PC-3 (cell line): ENCODE measurements around the gene BANK1. TPM values are rescaled to one million over a fixed set of nuclear protein-coding genes. Genes with fewer than 3 reads are reported as not detected.

ENCODE experiments used
- ATAC-seq: fragments of 200-7000 bp; cut with Tn5 transposase; 2 replicates; pipeline ENCODE4 v1.9.1; 2020; ENCODE audit warnings: mild to moderate bottlenecking, moderate library complexity
- BruUV-seq: library from RNA; stranded (reverse); fragments of 400-500 nt; replicated peaks from 2 replicates; lab custom pipeline; 2021; lab: Mats Ljungman, UMichigan
- CTCF ChIA-PET: fragments of 300-600 bp; sonication (Branson Sonifier 250); formaldehyde crosslinking; loops from one replicate; lab custom pipeline; 2022; ENCODE audit warnings: antibody characterized with exemption; lab: Charles Lee
- POLR2A ChIA-PET: fragments of 300-600 bp; sonication (Branson Sonifier 250); formaldehyde crosslinking; loops from one replicate; lab custom pipeline; 2022; ENCODE audit warnings: antibody characterized with exemption; ENCODE audit not compliant: unreplicated experiment; lab: Charles Lee
- DNase-seq: peaks from one replicate; pipeline ENCODE4 v3.0.0-alpha.2; 2015
- H2AFZ ChIP-seq: fragments of 300-600 bp; sonication (generic); 2 replicates; pipeline ENCODE4 v1.6.0; 2016; ENCODE audit warnings: antibody characterized with exemption, low read length
- H3F3A ChIP-seq: fragments of 300-600 bp; sonication (generic); one replicate; pipeline ENCODE4 v1.6.0; 2017; ENCODE audit warnings: antibody characterized with exemption, low read length, control low read depth, mild to moderate bottlenecking; ENCODE audit not compliant: unreplicated experiment
- H3K27ac ChIP-seq: fragments of 300-600 bp; sonication (generic); 2 replicates; pipeline ENCODE4 v1.5.1; 2016; ENCODE audit warnings: mild to moderate bottlenecking, low read length
- H3K27me3 ChIP-seq: fragments of 300-600 bp; sonication (generic); 2 replicates; pipeline ENCODE4 v1.6.1; 2016; ENCODE audit warnings: low read length, mixed read lengths
- H3K36me3 ChIP-seq: fragments of 300-600 bp; sonication (generic); 2 replicates; pipeline ENCODE4 v1.6.1; 2016; ENCODE audit warnings: low read depth, mixed run types, low read length, mixed read lengths
- H3K4me1 ChIP-seq: fragments of 300-600 bp; sonication (generic); 2 replicates; pipeline ENCODE4 v1.5.1; 2016; ENCODE audit warnings: low read length; ENCODE audit not compliant: insufficient read depth
- H3K4me2 ChIP-seq: fragments of 300-600 bp; sonication (generic); 2 replicates; pipeline ENCODE4 v1.6.0; 2016; ENCODE audit warnings: low read length
- H3K4me3 ChIP-seq: fragments of 300-600 bp; sonication (generic); 2 replicates; pipeline ENCODE4 v1.5.1; 2016; ENCODE audit warnings: mild to moderate bottlenecking, low read length, mixed read lengths
- H3K79me2 ChIP-seq: fragments of 300-600 bp; sonication (generic); 2 replicates; pipeline ENCODE4 v1.6.1; 2017; ENCODE audit warnings: low read length, mixed read lengths
- H3K9ac ChIP-seq: fragments of 300-600 bp; sonication (generic); 2 replicates; pipeline ENCODE4 v1.6.0; 2016; ENCODE audit warnings: mild to moderate bottlenecking, low read length
- H3K9me2 ChIP-seq: fragments of 300-600 bp; sonication (generic); replicated peaks from 2 replicates; pipeline ENCODE4 v1.6.1; 2016; ENCODE audit warnings: mixed run types, low read length, mixed read lengths
- H3K9me3 ChIP-seq: fragments of 300-600 bp; sonication (generic); 2 replicates; pipeline ENCODE4 v1.6.1; 2016; ENCODE audit warnings: low read length, mixed read lengths
- H4K20me1 ChIP-seq: fragments of 300-600 bp; sonication (generic); 2 replicates; pipeline ENCODE4 v1.6.1; 2016; ENCODE audit warnings: low read length, mixed read lengths
- EZH2 ChIP-seq: fragments of 300-600 bp; sonication (generic); IDR thresholded peaks from one replicate; pipeline ENCODE4 v1.6.1; 2017; ENCODE audit warnings: antibody characterized with exemption, mild to moderate bottlenecking, low read length; ENCODE audit not compliant: unreplicated experiment
- EZH2phosphoT487 ChIP-seq: fragments of 300-600 bp; sonication (generic); IDR thresholded peaks from 2 replicates; pipeline ENCODE4 v1.6.1; 2018; ENCODE audit warnings: mild to moderate bottlenecking, antibody characterized with exemption, low read length, borderline replicate concordance
- intact Hi-C: fragments of 100-400 bp; cut with micrococcal nuclease; formaldehyde crosslinking; loops from 2 replicates; pipeline ENCODE4 v1.9.0; 2023
- total RNA-seq: library from RNA; depleted of rRNA; stranded (reverse); fragments of >200 nt; gene quantifications from 2 replicates; pipeline ENCODE4 v1.2.3, GENCODE V29; 2014
- TF ChIP-seq, protein P1 (sequence below): fragments of 300-600 bp; sonication (generic); conservative IDR thresholded peaks from 2 replicates; pipeline ENCODE4 v1.5.1; 2017; ENCODE audit warnings: antibody characterized with exemption, low read depth, mild to moderate bottlenecking, low read length

The BANK1 gene
- total RNA-seq, 1 experiment from 2014 or later, result 1.5 TPM

DNA sequence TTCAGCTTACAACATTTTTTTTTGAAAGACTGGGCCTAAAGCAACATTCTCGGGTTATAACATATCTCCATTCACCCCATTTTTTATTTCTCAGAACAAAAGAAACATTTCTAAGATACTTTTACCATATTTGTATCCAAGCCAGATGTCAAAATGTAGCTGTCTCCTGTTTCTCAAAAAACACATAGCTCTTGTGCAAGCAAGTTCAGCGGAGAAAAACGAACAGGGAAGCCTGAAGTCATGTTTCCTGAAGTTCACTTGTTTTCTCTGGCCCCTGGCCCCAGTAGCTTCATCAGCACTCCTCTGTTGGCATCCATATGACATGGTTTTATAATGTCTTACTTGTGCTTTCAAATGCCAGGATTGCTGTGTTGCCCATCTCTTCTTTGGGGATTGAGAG, 218.2 kb downstream of the BANK1 start:
- no TSS peak for BruUV-seq
- no peaks in the 10 kb centered on the region for H3K9me3 ChIP-seq
- H3K27ac ChIP-seq, result no peak overlapping the region
- ATAC-seq (no peak), DNase-seq (no peak)
- TF ChIP-seq EZH2phosphoT487 (no peak), EZH2 (no peak)
- TF ChIP-seq, protein P1, sequence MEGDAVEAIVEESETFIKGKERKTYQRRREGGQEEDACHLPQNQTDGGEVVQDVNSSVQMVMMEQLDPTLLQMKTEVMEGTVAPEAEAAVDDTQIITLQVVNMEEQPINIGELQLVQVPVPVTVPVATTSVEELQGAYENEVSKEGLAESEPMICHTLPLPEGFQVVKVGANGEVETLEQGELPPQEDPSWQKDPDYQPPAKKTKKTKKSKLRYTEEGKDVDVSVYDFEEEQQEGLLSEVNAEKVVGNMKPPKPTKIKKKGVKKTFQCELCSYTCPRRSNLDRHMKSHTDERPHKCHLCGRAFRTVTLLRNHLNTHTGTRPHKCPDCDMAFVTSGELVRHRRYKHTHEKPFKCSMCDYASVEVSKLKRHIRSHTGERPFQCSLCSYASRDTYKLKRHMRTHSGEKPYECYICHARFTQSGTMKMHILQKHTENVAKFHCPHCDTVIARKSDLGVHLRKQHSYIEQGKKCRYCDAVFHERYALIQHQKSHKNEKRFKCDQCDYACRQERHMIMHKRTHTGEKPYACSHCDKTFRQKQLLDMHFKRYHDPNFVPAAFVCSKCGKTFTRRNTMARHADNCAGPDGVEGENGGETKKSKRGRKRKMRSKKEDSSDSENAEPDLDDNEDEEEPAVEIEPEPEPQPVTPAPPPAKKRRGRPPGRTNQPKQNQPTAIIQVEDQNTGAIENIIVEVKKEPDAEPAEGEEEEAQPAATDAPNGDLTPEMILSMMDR, result no peak
- no peaks in the 10 kb centered on the region for H3K27me3 ChIP-seq
- H3K4me1 ChIP-seq, result no peaks in the 10 kb centered on the region
- no peaks in the 10 kb centered on the region for H3F3A ChIP-seq
- H2AFZ ChIP-seq, result no peak overlapping the region
- H4K20me1 ChIP-seq, result no peaks in the 10 kb centered on the region
- no peaks in the 10 kb centered on the region for H3K36me3 ChIP-seq
- ChIA-PET POLR2A (no interaction called here), CTCF (interaction anchor here (0.6 kb wide), 1 partner anchor 422 kb away, joined by 8 read pairs; no protein-coding TSS in a partner anchor)
- no peak overlapping the region for H3K9ac ChIP-seq
- intact Hi-C loops, result no loop called here
- H3K4me2 ChIP-seq, result no peak overlapping the region
- no peak overlapping the region for H3K4me3 ChIP-seq
- no peaks in the 10 kb centered on the region for H3K79me2 ChIP-seq
- no peaks in the 10 kb centered on the region for H3K9me2 ChIP-seq

DNA sequence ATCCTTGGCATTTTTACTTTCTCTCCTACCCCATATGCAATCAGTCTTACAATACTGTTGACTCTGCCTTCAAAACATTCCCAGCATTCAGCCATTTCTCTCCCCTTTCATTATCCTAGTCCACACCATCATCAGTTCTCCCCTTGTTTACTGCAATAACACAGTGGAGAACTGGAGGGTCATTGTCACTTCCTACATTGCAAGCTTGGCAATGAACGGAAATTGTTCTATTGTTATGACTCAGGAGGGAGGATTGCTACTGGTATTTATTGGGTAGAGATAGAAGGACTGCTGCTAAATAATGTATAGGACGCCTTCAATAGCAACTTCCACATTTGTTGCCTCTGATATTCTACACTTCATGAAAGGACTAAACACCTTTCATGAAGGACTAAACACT, 231.8 kb downstream of the BANK1 start:
- H3K9ac ChIP-seq, result no peak overlapping the region
- no peaks in the 10 kb centered on the region for H3K4me1 ChIP-seq
- no peaks in the 10 kb centered on the region for H3K79me2 ChIP-seq
- ChIA-PET POLR2A (no interaction called here), CTCF (no interaction called here)
- TF ChIP-seq EZH2 (no peak), EZH2phosphoT487 (no peak)
- TF ChIP-seq, protein P1, result no peak
- no peaks in the 10 kb centered on the region for H3F3A ChIP-seq
- H3K27me3 ChIP-seq, result no peaks in the 10 kb centered on the region
- H3K9me3 ChIP-seq, result no peaks in the 10 kb centered on the region
- H3K9me2 ChIP-seq, result no peaks in the 10 kb centered on the region
- H3K4me3 ChIP-seq, result no peak overlapping the region
- H3K27ac ChIP-seq, result no peak overlapping the region
- peak; percentile 48 for DNase-seq
- H4K20me1 ChIP-seq, result no peaks in the 10 kb centered on the region
- no peak overlapping the region for H3K4me2 ChIP-seq
- peak; percentile 43; the same call in 1 of the 2 replicates for ATAC-seq
- no TSS peak for BruUV-seq
- H2AFZ ChIP-seq, result no peak overlapping the region
- H3K36me3 ChIP-seq, result no peaks in the 10 kb centered on the region
- intact Hi-C loops, result no loop called here

DNA sequence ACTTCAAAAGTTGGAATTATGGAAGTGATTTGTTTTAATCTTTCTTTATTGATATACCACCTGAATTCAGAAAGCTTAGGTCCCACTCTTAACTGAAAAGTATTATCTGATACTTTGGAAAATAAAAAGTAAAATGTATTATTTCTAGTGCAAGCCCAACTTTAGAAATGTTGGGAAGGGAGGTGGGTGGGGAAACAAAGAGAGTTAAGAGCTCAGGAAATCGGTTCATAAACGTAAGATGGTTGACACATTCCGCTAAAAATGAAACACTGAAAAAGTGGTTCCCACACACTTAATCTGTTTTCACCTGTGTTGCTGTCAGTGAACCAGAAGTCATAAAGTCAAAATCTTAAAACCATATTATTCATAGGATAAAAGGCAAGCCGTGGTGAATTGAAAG, 237.4 kb downstream of the BANK1 start:
- no peak overlapping the region for H3K4me2 ChIP-seq
- DNase-seq, result no peak
- H3K27ac ChIP-seq, result no peak overlapping the region
- no peaks in the 10 kb centered on the region for H3K79me2 ChIP-seq
- no peaks in the 10 kb centered on the region for H4K20me1 ChIP-seq
- H3K4me1 ChIP-seq, result no peaks in the 10 kb centered on the region
- POLR2A ChIA-PET, result no interaction called here
- H3K9me3 ChIP-seq, result no peaks in the 10 kb centered on the region
- H3K4me3 ChIP-seq, result no peak overlapping the region
- no peak overlapping the region for H3K9ac ChIP-seq
- H3F3A ChIP-seq, result no peaks in the 10 kb centered on the region
- CTCF ChIA-PET, result no interaction called here
- H3K27me3 ChIP-seq, result no peaks in the 10 kb centered on the region
- ATAC-seq, result no peak
- no TSS peak for BruUV-seq
- H3K9me2 ChIP-seq, result no peaks in the 10 kb centered on the region
- no peak overlapping the region for H2AFZ ChIP-seq
- TF ChIP-seq EZH2, result no peak
- TF ChIP-seq, protein P1, result no peak
- TF ChIP-seq EZH2phosphoT487, result no peak
- intact Hi-C loops, result no loop called here
- H3K36me3 ChIP-seq, result no peaks in the 10 kb centered on the region
